GM18526 (cell line): ENCODE results near the gene EPS8.

Experiments used
- POLR2A ChIP-seq: IDR thresholded peaks from 3 replicates; pipeline ENCODE4 v1.6.1; 2011; ENCODE audit not compliant: insufficient read length; ENCODE audit errors: extremely low read depth

EPS8 gene

GRCh38 chr12:15701206-15701605 is 88.0 kb downstream of the EPS8 start:
- no peak for TF ChIP-seq POLR2A

DNA sequence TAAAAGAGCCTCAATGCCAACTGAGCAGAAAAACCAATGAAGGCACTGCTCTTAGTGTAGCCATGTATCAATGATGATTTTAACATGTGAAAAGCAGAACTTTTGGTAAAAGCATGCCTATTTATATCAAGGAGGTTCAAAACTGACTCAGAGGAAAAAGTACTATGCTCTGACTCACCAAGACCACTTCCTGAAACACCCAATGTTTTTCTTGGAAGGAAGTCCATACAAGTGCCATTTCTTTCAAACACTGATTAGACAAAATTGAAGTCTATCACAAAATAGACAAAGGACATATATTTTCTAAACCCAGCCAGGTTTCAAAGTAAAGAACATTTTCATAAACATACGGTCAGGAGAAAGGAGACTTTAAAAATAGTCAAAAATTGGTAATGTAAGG is 88.6 kb downstream of the EPS8 start:
- TF ChIP-seq POLR2A: no peak

DNA sequence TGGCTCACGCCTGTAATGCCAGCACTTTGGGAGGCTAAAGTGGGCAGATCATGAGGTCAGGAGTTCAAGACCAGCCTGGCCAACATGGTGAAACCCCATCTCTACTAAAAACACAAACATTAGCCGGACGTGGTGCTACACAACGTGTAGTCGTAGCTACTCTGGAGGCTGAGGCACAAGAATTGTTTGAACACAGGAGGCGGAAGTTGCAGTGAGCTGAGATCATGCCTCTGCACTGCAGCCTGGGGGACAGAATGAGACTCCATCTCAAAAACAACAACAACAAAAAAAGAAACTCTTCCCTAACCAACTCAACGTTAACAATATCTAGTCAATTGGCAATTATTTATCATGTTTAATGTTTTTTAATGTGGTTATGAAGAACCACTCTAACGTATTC is 89.3 kb downstream of the EPS8 start:
- no peak for TF ChIP-seq POLR2A

- no peak for TF ChIP-seq POLR2A
These were observed 90.8 kb downstream of the EPS8 start for GRCh38 chr12:15698377-15698871.

- no peak for TF ChIP-seq POLR2A
These were observed 92.0 kb downstream of the EPS8 start for GRCh38 chr12:15697201-15697600.

- no peak for TF ChIP-seq POLR2A
These were observed 95.8 kb downstream of the EPS8 start for GRCh38 chr12:15693228-15693911.

DNA sequence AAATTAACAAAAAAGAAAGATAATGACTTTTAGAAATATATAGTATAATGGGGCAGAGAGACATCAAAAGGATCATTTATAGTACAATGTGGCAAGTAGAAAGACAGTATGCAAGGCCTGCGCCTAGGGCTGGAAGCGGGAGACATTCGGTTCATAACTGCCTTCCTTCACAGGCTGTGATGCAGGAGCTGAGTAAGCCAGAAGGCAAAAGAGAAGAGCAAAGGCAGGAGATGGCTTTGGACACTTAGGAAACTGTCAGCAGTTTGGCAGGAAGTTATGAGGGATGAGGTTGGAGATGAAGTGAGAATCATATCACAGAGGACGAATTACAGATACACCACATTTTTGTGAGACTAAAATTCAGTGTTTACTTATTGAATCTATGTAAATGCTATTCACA is 97.8 kb downstream of the EPS8 start:
- TF ChIP-seq POLR2A: no peak

GRCh38 chr12:15690320-15690719 is 98.9 kb downstream of the EPS8 start:
- TF ChIP-seq POLR2A: no peak

DNA sequence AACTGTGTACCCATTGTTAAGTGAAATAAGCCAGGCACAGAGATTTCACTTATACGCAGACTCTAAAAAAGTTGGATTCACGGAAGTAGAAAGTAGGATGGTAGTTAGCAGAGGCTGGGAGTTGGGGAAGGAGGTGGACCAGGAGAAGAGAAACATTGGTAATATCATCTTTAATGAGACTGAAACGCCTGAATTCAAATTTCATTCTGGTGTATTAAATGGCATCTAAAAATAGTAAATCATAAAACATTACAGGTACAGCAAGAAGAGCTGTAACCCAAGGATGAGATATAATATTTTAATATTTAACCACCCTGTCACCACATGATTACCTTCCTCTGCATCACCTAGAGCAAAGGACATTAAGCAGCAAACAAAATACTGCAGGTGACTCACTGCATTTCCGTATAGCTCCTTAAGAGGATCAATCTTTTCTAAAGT is 99.4 kb downstream of the EPS8 start:
- no peak for TF ChIP-seq POLR2A

DNA sequence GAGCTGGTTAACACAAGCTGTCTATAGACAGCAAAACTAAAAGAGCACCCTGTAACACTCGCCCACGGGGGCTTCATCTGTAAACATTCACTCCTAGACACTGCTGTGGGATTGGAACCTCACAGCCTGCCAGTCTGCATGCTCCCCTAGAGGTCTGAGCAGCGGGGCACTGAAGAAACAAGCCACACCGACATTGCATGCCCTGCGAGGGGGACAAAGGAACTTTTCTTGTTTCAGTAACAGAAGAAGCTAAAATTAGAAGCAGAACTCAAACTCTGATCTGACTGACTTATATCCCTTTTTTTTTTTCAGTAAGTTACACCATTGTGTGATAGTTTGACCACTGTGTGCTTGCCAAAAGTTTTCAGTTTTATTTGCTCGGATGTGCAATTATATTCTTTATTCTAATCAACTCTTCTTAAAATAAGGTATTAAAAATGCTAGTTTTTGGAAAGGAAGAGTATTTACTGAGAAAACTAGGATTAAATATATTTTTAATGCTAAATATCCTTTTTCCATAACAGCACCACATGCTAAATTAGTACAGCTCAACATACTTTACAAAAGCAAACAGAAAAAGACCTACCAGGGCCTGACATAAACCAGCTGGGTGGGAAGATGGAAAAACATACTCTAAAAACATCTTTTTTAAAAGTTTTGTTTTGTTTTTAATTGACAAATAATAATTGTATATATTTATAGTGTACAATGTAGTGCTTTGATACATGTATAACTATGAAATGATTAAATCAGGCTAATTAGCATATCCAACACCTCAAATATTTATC is 100.2 kb downstream of the EPS8 start:
- TF ChIP-seq POLR2A: no peak

GRCh38 chr12:15688202-15688736 is 100.9 kb downstream of the EPS8 start:
- no peak for TF ChIP-seq POLR2A

DNA sequence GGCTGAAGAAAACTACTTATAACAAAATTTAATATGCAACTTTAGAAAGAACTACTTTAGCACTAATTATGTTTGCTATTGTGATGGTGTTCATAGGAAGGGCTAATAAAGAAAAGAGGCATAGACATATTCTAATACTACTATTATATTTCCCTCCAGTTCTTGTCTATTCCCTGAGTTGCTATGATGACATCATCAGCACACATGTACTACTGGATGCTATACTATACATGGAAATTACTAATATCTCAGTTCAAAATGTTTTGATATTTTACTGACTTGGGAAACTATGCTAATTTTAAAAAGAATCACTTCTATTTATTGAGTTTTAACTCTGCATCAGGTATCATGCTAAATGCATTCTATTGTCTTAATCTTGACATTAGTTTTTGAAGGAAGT is 101.6 kb downstream of the EPS8 start:
- TF ChIP-seq POLR2A: no peak

DNA sequence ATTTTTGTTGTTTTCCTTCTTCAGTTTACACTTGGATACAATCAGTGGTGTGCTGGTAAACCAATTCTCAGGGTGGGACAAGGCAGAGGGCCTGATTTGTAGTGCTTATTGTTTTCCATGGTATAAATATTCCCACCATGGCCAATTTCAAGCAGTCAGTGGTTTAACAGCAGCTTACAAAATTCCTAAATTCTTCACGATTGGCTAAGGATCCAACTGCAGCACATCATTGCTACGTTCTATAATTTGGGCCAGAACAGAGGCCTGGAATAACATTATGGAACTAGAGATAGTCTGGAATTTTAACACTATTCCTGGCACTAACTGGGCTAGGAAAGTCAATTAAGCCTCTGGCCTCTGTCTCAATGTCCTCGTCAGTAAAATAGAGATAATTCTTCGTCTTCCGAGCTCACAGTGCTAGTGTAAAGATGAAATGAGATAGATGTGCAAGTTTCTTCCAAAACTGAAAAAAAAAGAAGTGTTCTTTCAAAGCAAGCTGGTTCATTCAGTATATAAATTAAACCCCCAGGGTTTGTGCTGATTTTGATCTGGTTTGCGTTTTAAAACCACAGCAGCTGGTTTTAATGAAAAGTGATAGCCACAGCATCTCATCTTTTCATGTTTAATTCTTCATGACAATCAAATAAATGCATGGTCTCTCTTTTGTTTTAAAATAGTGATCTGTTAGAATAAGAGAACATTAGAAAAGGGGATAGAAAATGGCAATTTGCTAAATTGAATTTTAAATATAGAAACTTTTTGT is 104.1 kb downstream of the EPS8 start:
- TF ChIP-seq POLR2A: no peak

- no peak for TF ChIP-seq POLR2A
These were observed 106.4 kb downstream of the EPS8 start for GRCh38 chr12:15682826-15683225.

- TF ChIP-seq POLR2A: no peak
These were observed 110.0 kb downstream of the EPS8 start for GRCh38 chr12:15679151-15679550.
